ENCODE results near the gene NFE2L3.
"Not testable (repeated sequence)": the region's sequence is repeated elsewhere in the genome, so short reads cannot be mapped to it uniquely, and the experiment has no call there.

Gene NFE2L3

DNA sequence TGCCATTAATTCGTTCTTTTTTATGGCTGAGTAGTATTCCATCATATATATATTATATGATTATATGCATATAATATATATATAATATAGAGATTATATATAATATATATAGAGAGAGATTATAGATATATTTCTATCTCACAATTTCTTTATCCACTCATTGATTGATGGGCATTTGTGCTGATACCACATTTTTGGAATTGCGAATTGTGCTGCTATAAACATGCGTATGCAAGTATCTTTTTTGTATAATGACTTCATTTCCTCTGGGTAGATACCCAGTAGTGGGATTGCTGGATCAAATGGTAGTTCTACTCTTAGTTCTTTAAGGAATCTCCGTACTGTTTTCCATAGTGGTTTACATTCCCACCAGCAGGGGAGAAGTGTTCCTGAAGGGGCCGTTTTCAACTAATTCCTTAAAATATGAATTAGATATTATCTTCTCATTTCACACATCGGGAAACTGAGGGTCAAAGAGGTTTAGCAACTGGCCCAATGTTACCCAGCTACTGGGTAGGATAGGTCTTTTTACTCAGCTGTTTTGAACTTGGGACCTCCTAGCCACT, 16.5 kb downstream of the NFE2L3 start:
- no peak for DNase-seq

DNA sequence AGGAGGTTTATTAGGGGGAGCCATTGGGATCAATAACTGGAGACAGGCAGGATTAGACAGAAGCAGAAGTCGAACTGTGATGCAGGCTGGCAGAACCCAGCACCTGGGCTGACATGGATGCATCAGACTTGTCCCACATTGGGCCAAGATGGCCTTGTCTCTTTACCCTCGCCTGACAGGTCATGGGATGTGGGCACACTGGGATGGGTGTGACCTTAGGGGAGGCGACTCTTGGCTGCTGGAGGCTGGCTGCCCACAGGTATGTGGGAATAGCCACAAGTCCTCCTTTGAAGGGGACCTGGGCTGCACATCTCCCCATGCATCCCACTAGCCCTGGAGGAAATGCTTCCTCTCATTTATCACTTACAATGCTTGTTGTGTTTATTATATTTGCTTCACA, 17.3 kb downstream of the NFE2L3 start:
- DNase-seq = no peak

DNA sequence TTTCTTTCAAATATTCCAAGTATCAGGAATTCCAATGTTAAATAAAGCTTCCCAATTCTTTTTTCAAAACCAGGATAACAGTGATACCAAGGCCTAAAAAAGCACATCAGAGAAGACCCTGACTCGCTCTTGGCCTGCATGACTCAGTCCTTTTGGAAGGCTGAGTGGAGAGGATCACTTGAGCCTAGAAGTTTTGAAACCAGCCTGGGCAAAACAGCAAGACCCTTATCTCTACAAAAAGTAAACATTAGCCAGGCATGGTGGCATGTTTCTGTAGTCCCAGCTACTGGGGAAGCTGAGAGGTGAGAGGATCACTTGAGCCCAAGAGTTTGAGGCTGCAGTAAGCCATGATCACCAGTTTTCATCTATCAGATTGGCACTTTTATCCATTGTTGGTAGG, 18.7 kb downstream of the NFE2L3 start:
- DNase-seq = no peak

DNA sequence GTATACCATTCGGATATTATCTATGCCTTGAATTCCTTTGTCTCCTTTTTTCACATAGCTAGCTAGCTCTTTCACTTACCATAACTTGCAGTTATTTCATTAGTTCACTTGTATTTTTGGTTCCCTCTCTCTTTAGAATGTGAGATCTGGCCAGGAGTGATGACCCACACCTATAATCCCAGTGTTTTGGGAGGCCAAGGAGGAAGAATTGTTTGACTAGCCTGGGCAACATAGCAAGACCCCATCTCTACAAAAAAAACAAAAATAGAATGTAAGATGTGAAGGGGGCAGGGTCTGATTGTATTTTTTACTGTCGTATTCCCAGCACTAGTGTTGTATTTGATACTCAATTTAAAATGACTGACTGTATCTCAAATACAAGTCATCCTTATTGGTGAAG, 19.6 kb downstream of the NFE2L3 start:
- no peak for DNase-seq

DNA sequence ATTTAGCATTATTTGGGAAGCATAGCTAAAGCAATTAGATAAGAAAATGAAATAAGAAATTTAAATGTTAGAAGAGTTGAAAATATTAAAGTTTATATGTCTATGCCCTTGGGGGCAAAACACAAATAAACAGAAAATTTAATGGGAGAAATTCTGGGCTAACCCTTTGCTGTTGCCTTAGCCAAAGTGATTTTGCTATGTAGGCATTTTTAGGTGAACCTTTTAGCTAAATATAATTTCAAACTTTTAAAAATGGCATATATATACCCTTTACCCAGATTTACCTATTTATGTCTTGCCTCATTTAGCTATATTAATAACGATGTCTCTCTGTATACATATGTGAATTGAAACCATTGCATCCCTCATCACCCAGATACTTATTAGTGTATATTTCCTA, 20.1 kb downstream of the NFE2L3 start:
- DNase-seq = no peak

DNA sequence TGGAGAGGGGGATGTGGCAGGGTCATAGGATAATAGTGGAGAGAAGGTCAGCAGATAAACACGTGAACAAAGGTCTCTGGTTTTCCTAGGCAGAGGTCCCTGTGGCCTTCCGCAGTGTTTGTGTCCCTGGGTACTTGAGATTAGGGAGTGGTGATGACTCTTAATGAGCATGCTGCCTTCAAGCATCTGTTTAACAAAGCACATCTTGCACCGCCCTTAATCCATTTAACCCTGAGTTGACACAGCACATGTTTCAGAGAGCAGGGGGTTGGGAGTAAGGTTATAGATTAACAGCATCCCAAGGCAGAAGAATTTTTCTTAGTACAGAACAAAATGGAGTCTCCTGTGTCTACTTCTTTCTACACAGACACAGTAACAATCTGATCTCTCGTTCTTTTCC, 23.9 kb downstream of the NFE2L3 start:
- DNase-seq = not testable (repeated sequence)

DNA sequence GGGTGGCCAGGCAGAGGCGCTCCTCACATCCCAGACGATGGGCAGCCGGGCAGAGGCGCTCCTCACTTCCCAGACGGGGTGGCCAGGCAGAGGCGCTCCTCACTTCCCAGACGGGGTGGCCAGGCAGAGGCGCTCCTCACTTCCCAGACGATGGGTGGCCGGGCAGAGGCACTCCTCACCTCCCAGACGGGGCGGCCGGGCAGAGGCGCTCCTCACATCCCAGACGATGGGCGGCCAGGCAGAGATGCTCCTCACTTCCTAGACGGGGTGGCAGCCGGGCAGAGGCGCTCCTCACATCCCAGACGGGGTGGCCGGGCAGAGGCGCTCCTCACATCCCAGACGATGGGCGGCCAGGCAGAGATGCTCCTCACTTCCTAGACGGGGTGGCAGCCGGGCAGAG, 24.7 kb downstream of the NFE2L3 start:
- DNase-seq = not testable (repeated sequence)

DNA sequence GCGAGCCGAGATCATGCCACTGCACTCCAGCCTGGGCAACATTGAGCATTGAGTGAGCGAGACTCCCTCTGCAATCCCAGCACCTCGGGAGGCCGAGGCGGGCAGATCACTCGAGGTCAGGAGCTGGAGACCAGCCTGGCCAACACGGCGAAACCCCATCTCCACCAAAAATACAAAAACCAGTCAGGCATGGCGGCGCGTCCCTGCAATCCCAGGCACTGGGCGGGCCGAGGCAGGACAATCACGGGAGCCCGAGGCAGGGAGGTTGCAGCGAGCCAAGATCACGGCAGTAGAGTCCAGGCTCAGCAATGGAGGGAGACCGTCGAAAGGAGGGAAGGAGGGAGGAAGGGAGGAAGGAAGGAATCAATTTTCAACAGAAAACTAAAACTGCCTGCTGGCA, 25.3 kb downstream of the NFE2L3 start:
- DNase-seq = not testable (repeated sequence)

DNA sequence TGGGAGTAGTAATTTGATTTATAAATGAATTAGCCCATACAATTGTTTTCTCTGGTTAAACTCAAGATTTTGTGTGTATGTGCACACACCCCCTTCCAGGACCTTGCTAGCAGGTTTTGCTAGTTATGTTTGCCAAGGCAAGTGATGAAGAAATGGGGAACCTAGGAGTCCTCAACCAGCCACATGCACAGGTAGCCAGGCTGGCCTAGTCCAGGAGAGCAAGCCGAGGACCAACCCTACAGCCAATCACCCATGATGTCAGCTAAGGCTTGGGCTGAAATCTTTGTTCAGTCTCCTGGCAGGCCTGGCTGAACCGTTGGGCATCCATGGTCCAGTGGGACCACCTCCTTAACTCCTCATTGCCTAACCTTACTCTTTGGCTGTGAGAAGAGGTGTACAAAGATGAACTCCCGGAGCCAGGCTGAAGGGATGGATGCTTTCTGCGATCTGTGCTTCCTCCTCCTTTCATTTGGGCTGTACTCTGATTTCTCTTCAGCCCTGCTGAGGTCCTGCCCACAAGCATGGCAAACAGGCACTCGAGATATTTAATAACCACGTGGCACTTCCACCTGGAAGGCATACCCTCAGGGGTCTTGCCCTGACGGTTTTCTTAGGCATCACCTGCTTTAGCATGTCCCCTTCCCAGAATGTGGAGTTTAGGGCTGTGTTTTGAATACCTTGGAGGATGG, 26.4 kb downstream of the NFE2L3 start:
- DNase-seq = no peak

DNA sequence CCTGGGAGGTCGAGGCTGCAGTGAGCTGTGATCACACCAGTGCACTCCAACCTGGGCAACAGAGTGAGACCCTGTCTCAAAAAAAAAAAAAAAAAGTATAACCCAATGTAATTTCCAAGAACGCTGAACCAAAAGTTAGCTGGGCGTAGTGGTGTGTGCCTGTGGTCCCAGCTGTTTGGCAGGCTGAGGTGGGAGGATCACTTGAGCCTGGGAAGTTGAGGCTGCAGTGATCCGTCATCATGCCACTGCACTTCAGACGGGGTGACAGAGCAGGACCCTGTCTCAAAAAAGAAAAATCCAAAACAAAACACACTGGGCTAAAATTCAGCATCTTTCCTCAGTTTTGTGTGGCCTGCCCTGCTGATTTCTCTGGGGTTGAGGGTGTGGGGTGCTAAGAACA, 27.4 kb downstream of the NFE2L3 start:
- no peak for DNase-seq

DNA sequence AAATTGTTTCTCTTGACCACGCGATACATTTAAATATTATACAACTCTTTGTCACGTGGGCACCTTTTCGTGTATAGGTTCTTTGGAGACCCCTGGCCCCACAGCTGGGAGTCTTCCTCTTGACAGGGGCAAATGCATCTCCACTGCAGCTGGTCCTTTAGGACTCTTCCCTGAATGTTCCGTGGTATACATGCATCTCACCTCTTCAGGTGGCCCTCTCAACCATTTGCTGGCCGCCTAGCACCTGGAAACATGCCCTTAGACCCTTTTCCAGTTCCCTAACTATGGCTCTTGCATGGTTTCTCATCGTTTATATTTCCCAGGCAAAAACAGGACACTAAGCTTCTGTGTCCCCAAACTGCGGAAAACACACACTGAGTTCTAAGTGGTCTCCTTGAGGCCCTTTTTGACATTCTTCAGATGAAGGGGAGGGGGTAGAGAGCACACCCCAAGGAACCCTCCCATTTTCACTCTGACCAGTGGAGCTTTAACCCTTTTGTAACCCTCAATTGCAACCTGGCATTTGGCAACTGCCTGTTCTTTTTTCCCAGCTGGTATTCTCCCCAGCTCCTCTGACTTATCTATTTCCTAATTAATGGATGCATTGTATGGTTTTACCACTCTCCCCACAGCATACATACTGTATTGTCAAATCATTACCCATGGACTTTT, 28.0 kb downstream of the NFE2L3 start:
- DNase-seq = no peak

DNA sequence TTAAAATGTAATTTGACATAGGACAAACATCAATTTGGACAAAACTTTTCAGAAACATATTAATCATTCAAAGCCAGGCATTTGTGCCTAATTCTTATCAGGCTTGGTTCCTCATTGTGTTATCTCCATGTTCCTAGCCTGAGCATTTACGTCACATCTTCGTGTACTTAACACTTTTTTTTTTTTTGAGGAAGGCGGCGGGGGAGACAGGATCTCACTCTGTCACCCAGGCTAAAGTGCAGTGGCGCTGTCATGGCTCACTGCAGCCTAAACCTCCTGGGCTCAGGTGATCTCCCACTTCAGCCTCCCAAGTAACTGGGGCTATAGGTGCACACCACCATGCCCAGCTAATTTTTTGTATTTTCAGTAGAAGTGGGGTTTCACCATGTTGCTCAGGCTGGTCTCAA, 28.8 kb downstream of the NFE2L3 start:
- DNase-seq = no peak

DNA sequence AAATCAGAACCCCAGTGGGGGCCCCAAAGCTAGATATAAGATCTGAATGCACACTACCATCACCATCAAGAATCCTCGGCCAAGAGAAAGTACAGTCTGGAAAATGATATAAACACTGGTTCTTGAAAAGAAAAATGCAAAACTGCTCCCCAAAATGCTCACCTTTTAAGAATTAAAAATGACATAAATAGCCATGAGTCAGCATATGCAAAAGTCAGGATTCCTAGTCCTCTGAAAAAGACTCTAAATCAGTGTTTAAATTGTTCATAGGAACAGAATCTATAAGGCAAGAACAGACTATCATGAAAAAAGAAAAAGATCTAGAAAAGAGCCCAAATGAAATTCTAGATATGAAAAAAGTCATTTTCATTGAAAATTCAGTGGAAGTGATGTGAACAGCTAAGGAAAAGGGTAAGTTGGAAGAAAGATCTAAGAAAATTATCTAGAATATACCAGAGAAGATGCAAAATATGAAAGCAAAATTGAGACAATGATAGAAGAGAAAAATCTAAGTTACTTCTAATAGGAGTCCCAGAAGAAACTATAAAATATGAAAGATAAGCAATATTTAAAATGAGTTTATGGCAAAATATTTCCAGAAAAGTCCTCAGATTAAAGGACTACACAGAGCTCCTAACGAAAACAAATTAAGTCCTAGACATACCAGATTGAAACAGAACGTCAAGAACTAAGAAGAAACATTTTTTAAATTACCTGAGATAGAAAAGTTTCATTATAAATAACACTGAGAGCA, 29.7 kb downstream of the NFE2L3 start:
- DNase-seq = no peak

DNA sequence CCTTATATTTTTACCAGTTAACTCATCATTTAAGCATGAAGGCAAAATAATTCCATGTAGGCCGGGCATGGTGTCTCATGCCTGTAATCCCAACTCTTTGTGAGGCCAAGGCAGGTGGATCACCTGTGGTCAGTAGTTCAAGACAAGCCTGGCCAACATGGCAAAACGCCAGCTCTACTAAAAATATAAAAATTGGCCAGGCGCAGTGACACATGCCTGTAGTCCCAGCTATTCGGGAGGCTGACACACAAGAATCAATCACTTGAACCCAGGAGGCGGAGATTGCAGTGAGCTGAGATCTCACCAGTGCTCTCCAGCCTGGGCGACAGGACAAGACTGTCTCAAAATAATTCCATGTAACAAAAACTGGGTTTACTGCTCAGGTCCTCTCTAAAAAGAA, 30.3 kb downstream of the NFE2L3 start:
- no peak for DNase-seq

DNA sequence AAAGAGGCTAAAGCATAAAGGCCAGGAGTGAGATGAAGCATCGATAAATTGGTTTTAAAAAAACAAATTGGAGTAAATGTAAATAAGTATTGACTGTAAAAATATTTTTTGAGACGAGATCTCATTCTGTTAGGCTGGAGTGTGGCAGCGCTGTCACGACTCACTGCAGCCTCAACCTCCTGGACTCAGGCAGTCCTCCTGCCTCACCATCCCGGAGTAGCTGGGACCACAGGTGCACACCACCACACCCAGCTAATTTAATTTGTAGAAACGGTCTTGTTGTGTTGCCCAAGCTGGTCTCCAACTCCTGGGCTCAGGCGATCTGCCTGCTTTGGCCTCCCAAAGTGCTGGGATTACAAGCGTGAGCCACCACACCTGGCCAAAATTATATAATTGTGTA, 30.7 kb downstream of the NFE2L3 start:
- DNase-seq = no peak

DNA sequence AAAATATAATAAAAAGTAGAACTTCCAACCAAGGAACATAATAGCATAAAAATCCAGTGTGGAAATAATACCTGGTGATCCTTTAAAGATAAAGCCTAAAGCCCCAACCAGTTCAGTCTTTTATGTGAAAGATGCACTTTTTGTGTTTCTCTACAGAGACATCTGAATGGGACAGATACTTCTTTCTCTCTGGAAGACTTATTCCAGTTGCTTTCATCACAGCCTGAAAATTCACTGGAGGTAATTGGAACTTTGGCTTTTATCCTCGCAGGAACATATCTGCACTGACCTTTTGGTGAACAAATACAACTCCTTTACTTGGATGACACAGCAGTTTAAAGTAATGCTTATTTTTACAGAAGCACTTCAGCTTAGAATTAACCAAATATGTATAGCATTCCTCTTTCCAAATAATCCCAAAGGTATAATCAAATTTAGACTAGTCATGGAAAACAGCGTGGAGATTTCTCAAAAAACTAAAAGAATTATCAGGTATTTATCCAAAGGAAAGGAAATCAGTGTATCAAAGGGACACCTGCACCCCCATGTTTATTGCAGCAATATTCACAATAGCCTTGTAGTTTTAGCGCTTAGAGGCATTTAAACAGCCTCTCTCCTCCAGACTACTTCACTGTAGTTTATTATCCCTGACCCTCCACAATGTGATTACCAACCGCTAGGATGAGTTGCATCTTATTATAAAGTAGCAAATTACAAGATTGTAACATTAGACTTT, 31.7 kb downstream of the NFE2L3 start:
- no peak for DNase-seq

DNA sequence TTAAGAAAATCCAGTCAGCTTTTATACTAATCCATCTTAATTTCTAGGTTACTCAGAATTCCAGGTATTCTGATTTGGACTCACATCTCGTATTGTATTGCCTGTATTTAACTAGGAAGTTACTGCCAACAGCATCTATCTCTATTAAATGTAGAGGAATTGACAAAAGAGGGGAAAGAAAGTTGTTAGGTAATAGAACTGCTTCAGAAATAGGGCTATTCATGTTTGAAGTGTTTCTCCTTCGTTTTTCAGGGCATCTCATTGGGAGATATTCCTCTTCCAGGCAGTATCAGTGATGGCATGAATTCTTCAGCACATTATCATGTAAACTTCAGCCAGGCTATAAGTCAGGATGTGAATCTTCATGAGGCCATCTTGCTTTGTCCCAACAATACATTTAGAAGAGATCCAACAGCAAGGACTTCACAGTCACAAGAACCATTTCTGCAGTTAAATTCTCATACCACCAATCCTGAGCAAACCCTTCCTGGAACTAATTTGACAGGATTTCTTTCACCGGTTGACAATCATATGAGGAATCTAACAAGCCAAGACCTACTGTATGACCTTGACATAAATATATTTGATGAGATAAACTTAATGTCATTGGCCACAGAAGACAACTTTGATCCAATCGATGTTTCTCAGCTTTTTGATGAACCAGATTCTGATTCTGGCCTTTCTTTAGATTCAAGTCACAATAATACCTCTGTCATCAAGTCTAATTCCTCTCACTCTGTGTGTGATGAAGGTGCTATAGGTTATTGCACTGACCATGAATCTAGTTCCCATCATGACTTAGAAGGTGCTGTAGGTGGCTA, 32.5 kb downstream of the NFE2L3 start:
- DNase-seq = not testable (repeated sequence)

DNA sequence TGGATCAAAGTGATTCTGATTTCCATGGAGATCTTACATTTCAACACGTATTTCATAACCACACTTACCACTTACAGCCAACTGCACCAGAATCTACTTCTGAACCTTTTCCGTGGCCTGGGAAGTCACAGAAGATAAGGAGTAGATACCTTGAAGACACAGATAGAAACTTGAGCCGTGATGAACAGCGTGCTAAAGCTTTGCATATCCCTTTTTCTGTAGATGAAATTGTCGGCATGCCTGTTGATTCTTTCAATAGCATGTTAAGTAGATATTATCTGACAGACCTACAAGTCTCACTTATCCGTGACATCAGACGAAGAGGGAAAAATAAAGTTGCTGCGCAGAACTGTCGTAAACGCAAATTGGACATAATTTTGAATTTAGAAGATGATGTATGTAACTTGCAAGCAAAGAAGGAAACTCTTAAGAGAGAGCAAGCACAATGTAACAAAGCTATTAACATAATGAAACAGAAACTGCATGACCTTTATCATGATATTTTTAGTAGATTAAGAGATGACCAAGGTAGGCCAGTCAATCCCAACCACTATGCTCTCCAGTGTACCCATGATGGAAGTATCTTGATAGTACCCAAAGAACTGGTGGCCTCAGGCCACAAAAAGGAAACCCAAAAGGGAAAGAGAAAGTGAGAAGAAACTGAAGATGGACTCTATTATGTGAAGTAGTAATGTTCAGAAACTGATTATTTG, 33.3 kb downstream of the NFE2L3 start:
- DNase-seq = no peak

DNA sequence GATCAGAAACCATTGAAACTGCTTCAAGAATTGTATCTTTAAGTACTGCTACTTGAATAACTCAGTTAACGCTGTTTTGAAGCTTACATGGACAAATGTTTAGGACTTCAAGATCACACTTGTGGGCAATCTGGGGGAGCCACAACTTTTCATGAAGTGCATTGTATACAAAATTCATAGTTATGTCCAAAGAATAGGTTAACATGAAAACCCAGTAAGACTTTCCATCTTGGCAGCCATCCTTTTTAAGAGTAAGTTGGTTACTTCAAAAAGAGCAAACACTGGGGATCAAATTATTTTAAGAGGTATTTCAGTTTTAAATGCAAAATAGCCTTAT, 33.8 kb downstream of the NFE2L3 start:
- no peak for DNase-seq

DNA sequence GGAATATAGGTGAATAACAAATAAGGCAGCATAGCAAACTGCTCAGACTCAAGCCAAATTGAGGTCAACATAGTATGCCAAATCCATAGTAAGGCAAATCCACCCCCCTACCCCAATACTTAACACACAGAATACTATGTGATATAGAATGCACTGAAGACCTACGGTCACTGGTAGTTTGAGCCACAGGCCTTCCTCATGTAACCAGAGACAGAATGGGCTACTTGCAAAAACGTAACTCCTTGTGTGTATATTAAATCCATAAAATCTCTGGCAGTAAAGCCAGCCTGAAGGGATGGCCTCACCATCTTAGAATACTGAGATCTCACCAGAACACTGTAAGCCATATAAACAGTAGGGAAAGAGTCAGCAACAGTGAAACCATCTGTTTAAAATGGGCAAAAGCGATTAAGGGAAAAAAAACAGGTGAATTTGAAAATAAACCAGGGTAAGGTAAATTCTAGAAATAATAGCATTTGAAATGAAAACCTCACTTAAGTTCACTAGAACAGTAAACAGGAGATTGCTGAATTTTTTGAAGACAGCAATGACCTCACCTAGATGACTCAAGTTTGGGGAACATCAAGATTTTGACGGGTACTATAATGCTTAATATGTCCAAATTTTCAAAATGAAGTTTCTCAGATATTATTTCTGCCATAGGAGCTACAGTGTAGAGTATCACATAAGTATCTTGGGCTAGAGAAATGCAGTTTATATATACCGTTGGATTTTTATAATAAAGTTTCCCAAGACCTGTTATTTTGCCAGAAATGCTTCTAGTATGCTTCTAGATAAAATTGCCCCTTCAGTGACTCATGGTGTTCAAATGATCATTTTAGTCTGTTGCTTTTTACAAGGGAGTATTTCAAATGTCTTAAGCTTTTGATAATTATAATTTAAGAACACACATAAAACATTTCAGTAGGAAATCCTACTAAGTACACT, 34.6 kb downstream of the NFE2L3 start:
- no peak for DNase-seq

Measured in suppressor macrophage (primary cell).